Esophagus muscularis mucosa (tissue), 4 donors: ENCODE results near the gene NKX2-1. TPM values are rescaled to one million over a fixed set of nuclear protein-coding genes. Genes with fewer than 3 reads are reported as not detected.

Experiments used
- DNase-seq: peaks from one replicate; pipeline ENCODE4 v3.0.0-alpha.2; 2017; ENCODE audit errors: extremely low spot score
- H3K27ac ChIP-seq, 4 donors: fragments of 200-600 bp; sonication (generic); replicated peaks in 1 of 4; 1 replicate in 3 of 4; 2 replicates in 1 of 4; pipeline ENCODE4 v1.5.1; 2016 to 2019; ENCODE audit warnings: mild to moderate bottlenecking in 1 of 4
- H3K27me3 ChIP-seq, 4 donors: fragments of 200-600 bp; sonication (generic); one replicate each; pipeline versions ENCODE4 v1.5.1 to v1.6.0; 2016 to 2019
- H3K36me3 ChIP-seq, 4 donors: fragments of 200-600 bp; sonication (generic); one replicate each; pipeline ENCODE4 v1.5.1; 2016 to 2019
- H3K4me1 ChIP-seq, 4 donors: fragments of 200-600 bp; sonication (generic); one replicate each; pipeline ENCODE4 v1.5.1; 2016 to 2019
- H3K4me3 ChIP-seq, 4 donors: fragments of 200-600 bp; sonication (generic); 1 replicate in 2 of 4; 2 replicates in 2 of 4; pipeline ENCODE4 v1.5.1; 2016 to 2019; ENCODE audit warnings: mild to moderate bottlenecking in 4 of 4, moderate library complexity in 1 of 4
- H3K9me3 ChIP-seq, 4 donors: fragments of 200-600 bp; sonication (generic); 1 replicate in 3 of 4; 2 replicates in 1 of 4; pipeline ENCODE4 v1.5.1; 2016 to 2019
- CTCF ChIP-seq, 3 experiments: fragments of 200-600 bp in 2 of 3; fragments of 450-650 bp in 1 of 3; sonication (generic) in 2 of 3; IDR thresholded peaks; one replicate each; pipeline ENCODE4 v1.5.1; 2017 to 2019; ENCODE audit warnings: antibody characterized with exemption in 3 of 3, mild to moderate bottlenecking in 2 of 3, moderate library complexity in 1 of 3
- EP300 ChIP-seq: sonication (generic); formaldehyde crosslinking; IDR thresholded peaks from one replicate; pipeline ENCODE4 v1.6.1; 2017; ENCODE audit warnings: antibody characterized with exemption
- POLR2A ChIP-seq: fragments of 450-650 bp; IDR thresholded peaks from one replicate; pipeline ENCODE4 v1.6.1; 2017; ENCODE audit warnings: antibody characterized with exemption, moderate library complexity, mild to moderate bottlenecking, low read depth
- POLR2AphosphoS5 ChIP-seq, 2 donors: sonication (generic); formaldehyde crosslinking; IDR thresholded peaks; one replicate each; pipeline ENCODE4 v1.6.1; 2017; ENCODE audit warnings: antibody characterized with exemption in 2 of 2
- WGBS: methylation state at CpG from one replicate; pipeline ENCODE4 v1.1.5; 2018; 5-methylcytosine and 5-hydroxymethylcytosine counted together
- intact Hi-C: fragments of 100-400 bp; cut with DNase I; formaldehyde crosslinking; loops from one replicate; pipeline ENCODE4 v1.15.1; 2023
- total RNA-seq, 4 donors: library from RNA; depleted of rRNA; stranded (reverse); fragments of >200 nt; gene quantifications; one replicate each; pipeline versions ENCODE4 v1.1.0 to v1.2.1, GENCODE V29; 2016

NKX2-1 gene
- total RNA-seq, 4 donors from 2014 or later: 0.45 to 0.92 TPM; not detected in 2

GRCh38 chr14:36510874-36511273 lies 9.2 kb downstream of the NKX2-1 start:
- no peak for DNase-seq
- peaks cover 4 to 25% (median 14%) of the 10 kb centered on the region in 4 donors for H3K4me1 ChIP-seq
- H3K27me3 ChIP-seq: peaks cover 0 to 99% (median 71%) of the 10 kb centered on the region in 4 donors
- H3K4me3 ChIP-seq: no peak overlapping the region
- intact Hi-C loops: no loop called here
- H3K36me3 ChIP-seq: no peaks in the 10 kb centered on the region
- TF ChIP-seq POLR2A (no peak), EP300 (no peak), CTCF (IDR thresholded peaks at IDR 0.05) (no peak), POLR2AphosphoS5 (IDR thresholded peaks at IDR 0.05) (no peak)
- WGBS: 15% methylated on average over 6 of the region's 6 CpGs
- no peak overlapping the region for H3K27ac ChIP-seq
- H3K9me3 ChIP-seq: no peaks in the 10 kb centered on the region

GRCh38 chr14:36510078-36510799 lies 9.8 kb downstream of the NKX2-1 start:
- 4% methylated on average over 19 of the region's 20 CpGs for WGBS
- Histone ChIP-seq H3K4me1 (peaks cover 4 to 32% (median 21%) of the 10 kb centered on the region in 4 donors), H3K9me3 (no peaks in the 10 kb centered on the region), H3K4me3 (no peak overlapping the region), H3K36me3 (no peaks in the 10 kb centered on the region), H3K27ac (no peak overlapping the region), H3K27me3 (peaks cover 0 to 99% (median 77%) of the 10 kb centered on the region in 4 donors)
- intact Hi-C loops: no loop called here
- peak; percentile 80 for DNase-seq
- TF ChIP-seq EP300 (no peak), POLR2A (no peak), POLR2AphosphoS5 (IDR thresholded peaks at IDR 0.05) (no peak), CTCF (IDR thresholded peaks at IDR 0.05) (no peak)

GRCh38 chr14:36509069-36509917 lies 10.7 kb downstream of the NKX2-1 start:
- Histone ChIP-seq H3K36me3 (no peaks in the 10 kb centered on the region), H3K4me1 (peaks cover 4 to 41% (median 25%) of the 10 kb centered on the region in 4 donors), H3K4me3 (no peak overlapping the region), H3K9me3 (no peaks in the 10 kb centered on the region), H3K27me3 (peaks cover 4 to 99% (median 83%) of the 10 kb centered on the region in 4 donors), H3K27ac (no peak overlapping the region)
- WGBS: 6% methylated on average over 14 of the region's 14 CpGs
- TF ChIP-seq EP300: no peak
- TF ChIP-seq POLR2AphosphoS5 (IDR thresholded peaks at IDR 0.05): no peak
- no peak for TF ChIP-seq CTCF (IDR thresholded peaks at IDR 0.05)
- no peak for TF ChIP-seq POLR2A
- DNase-seq: no peak
- intact Hi-C loops: no loop called here

GRCh38 chr14:36508418-36509068 lies 11.5 kb downstream of the NKX2-1 start:
- H3K27ac ChIP-seq: no peak overlapping the region
- H3K4me1 ChIP-seq: peaks cover 8 to 40% (median 29%) of the 10 kb centered on the region in 4 donors
- H3K36me3 ChIP-seq: no peaks in the 10 kb centered on the region
- peak; percentile 78 for DNase-seq
- intact Hi-C loops: no loop called here
- no peaks in the 10 kb centered on the region for H3K9me3 ChIP-seq
- 5% methylated on average over 21 of the region's 32 CpGs for whole genome bisulfite sequencing
- peaks cover 4 to 99% (median 84%) of the 10 kb centered on the region in 4 donors for H3K27me3 ChIP-seq
- H3K4me3 ChIP-seq: no peak overlapping the region
- TF ChIP-seq POLR2A (no peak), EP300 (no peak), POLR2AphosphoS5 (IDR thresholded peaks at IDR 0.05) (no peak), CTCF (IDR thresholded peaks at IDR 0.05) (no peak)
